GM18502 (cell line): ENCODE data around the gene MN1.

Experiments
- ATAC-seq: cut with Tn5 transposase; IDR thresholded peaks from one replicate; pipeline ENCODE4 v1.9.1; 2021; ENCODE audit warnings: mild to moderate bottlenecking; ENCODE audit not compliant: unreplicated experiment, poor library complexity

The MN1 gene

GRCh38 chr22:27719535-27720227, 81.9 kb downstream of the MN1 start:
- ATAC-seq: no peak

GRCh38 chr22:27719036-27719347, 82.6 kb downstream of the MN1 start:
- no peak for ATAC-seq

- no peak for ATAC-seq
Observed at GRCh38 chr22:27718186-27719035, 83.1 kb downstream of the MN1 start.

- no peak for ATAC-seq
Observed at GRCh38 chr22:27717094-27717493, 84.5 kb downstream of the MN1 start.

- no peak for ATAC-seq
Observed at GRCh38 chr22:27716074-27716473, 85.5 kb downstream of the MN1 start.

- no peak for ATAC-seq
Observed at GRCh38 chr22:27715106-27715505, 86.5 kb downstream of the MN1 start.

- ATAC-seq: no peak
Observed at GRCh38 chr22:27714068-27714467, 87.5 kb downstream of the MN1 start.

GRCh38 chr22:27713461-27713860, 88.1 kb downstream of the MN1 start:
- ATAC-seq: no peak

- ATAC-seq: no peak
Observed at GRCh38 chr22:27711756-27712155, 89.8 kb downstream of the MN1 start.

GRCh38 chr22:27711012-27711411, 90.5 kb downstream of the MN1 start:
- ATAC-seq: no peak

- no peak for ATAC-seq
Observed at GRCh38 chr22:27709919-27710675, 91.5 kb downstream of the MN1 start.

GRCh38 chr22:27706489-27706888, 95.1 kb downstream of the MN1 start:
- ATAC-seq: no peak

- ATAC-seq: no peak
Observed at GRCh38 chr22:27705408-27706080, 96.0 kb downstream of the MN1 start.

- ATAC-seq: no peak
Observed at GRCh38 chr22:27704581-27704980, 97.0 kb downstream of the MN1 start.

- no peak for ATAC-seq
Observed at GRCh38 chr22:27699383-27700019, 102.1 kb downstream of the MN1 start.

- ATAC-seq: no peak
Observed at GRCh38 chr22:27698813-27699212, 102.7 kb downstream of the MN1 start.
